Activated CD4-positive, alpha-beta T cell treated with anti-CD3 and anti-CD28 coated beads, Interleukin-2, amount 50 U/mL, for 24 hours (primary cell): ENCODE measurements around the gene SELENBP1.
A peak's percentile ranks its signal among the peaks of the same experiment; 100 is the strongest.
"Not testable (repeated sequence)": the region's sequence is repeated elsewhere in the genome, so short reads cannot be mapped to it uniquely, and the experiment has no call there.

Source experiments
- DNase-seq, 2 donors: peaks; one replicate each; pipeline ENCODE4 v3.0.0-alpha.2; 2020; ENCODE audit warnings: low read depth in 1 of 2, low spot score in 1 of 2

The SELENBP1 gene

DNA sequence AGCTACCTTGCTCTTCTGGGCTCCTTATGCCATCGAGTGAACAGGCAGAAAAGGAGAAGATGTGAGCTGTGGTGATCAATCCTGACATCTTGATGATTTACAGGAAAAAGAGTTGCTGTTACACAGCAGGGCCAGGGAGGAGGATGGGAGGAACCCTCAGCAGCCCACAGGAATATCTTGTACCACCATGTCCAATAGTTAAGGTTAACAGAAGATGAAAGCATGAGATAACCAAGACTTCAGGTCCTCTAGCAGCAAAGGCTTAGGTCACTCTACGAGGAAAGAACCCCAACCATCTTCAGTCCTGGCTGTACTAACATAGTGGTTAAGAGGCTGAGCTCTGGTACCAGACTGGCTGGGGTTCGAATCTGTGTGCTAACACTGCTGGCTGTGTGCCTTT, 12.1 kb upstream of the SELENBP1 start:
- no peak for DNase-seq

DNA sequence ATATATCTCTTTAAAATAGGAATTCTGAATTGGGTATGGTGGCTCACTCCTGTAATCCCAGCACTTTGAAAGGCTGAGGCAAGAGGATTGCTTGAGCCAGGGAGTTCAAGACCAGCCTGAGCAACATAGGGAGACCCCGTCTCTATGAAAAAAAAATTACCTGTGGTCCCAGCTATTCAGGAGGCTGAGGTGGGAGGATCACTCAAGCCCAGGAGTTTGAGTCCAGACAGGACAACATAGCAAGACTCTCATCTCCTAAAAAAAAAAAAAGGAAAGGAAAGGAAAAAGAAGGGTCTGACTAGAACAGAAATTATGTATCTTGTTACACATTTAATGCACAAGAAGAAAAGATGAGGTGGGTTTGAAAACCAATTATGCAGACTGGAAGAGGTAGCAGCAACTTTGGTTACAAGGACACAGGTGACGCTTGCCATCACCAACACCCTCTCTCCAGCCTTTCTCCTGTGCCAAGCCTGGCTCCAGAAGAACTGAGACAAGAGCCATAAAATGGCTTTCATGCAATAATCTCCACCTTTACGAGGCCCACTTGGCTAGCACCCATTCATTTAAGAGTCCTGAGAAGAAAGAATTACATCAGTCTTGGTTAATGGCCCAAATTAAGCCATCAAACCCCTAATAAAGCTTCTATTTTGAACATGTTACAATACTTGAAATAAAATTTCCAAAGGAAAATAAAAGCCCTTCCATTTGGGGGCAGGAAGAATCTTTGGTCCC, 4.8 kb upstream of the SELENBP1 start:
- DNase-seq, result no peak

DNA sequence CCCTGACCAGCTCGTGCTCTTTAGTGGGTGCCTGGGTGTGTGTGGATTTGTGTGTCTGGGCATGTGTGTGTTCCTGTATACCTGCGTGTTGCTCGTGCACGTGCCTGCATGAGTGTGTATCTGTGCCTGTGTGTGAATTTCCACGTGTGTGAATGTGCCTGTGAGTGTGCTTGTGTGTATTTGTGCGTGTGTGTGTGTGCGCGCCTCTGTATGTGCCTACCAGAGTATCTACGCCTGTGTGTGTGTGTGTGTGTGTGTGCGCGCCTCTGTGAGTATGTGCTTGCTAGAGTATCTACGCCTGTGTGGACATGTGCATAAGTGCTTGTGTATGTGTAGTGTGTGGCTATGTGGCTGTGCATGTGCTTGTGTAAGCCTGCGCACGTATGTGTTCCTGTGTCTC, 691 bp upstream of the SELENBP1 start:
- no peak for DNase-seq

DNA sequence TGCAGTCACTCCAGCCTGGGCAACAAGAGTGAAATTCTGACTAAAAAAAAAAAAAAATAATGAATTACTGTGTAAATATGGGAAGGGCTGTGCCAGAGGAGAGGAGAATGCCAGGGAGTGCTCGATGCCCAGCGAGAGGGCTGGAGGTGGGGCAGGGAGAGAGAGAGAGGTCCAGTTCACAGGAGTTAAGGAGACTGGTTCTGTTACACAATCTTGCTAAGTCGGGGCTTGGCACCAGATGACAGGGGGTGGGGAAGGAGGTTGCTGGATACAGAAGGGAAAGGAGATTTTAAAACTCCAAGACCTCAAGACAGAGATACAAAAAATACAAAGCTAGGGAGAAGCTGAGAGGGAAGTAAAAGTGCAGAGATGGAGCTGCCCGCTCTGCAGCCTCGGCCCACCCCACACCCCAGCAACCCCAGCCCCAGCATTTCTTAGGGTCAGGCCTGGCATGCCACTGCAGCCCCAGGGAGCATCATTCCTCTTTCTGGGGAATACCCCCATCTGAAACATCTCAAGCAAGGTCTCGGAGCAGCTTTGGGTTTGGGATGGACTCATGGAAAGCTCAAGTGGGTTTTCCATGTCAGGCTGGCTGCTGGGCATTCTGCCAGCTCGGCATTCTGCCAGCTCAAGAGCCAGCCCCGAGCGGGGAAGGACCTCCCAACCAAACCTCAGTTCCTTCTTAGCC, 991 bp downstream of the SELENBP1 start:
- DNase-seq, result no peak

DNA sequence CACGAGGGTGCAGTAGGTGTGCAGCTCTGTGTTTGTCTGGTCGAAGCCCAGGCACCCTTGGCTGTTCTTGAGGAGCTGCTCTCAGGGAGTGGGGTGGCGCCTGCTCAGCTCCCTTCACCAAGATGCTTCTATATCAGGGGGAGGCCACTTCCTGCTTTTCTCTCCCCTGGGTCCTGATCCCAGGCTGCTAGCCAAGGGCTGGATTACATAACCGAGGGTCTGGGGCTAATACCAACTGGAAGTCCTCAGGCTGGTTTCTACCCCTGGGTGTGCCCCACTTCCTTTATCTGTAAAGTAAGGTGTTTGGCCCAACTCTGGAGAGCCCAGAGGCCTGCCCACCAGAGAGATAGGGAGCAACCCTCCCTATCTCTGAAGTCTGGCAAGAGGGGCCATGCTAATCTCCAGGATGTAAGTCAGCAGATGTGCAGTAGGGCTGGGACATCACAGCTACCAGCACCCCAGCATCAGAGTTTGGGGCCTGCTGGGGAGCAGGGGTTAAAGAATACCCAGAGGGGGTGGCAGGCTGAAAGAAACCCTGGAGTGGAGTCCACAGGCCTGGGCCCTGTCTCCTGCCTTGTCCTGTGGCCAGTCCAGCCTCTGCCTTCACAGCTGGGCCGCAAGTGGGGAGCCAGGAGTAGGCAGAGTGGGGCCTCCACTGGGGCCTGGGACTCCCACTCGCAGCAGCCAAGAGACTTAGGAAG, 2.1 kb downstream of the SELENBP1 start:
- no peak for DNase-seq

DNA sequence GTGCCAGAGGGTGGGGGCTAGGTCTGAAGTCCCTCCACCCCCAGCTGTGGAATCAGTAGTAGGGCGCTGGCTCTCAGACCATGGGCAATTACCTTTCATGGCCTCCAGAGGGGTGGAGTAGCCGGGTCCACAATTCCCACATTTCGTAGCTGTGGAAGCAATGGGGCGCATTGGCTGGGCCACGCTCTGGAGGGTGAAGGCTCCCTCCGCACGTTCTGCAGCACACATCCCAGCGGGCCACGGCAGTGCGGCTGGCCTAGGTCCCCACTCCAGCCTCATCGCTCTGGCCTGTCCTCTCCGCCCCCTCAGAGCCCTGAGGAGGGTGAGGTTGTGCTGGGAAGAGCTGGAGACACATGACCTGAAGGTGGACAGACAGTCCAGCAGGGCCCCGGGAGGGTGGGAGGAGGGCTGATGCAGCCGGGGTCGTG, 2.9 kb downstream of the SELENBP1 start:
- no peak for DNase-seq

DNA sequence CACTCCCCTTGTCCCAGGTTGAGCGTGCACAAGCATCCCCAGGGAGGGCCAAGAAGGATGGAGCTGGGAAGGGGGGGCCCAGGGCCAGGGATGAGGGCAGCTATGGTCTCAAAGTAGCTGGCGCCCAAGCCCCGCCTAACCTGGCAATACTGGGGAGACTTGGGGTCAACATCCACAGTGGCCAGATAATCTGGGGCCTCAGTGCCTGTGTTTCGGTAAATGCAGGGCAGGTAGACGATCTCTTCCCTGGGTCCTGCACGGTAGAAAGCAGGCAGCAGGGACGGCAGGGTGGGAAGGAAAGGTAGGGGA, 3.2 kb downstream of the SELENBP1 start:
- no peak for DNase-seq

DNA sequence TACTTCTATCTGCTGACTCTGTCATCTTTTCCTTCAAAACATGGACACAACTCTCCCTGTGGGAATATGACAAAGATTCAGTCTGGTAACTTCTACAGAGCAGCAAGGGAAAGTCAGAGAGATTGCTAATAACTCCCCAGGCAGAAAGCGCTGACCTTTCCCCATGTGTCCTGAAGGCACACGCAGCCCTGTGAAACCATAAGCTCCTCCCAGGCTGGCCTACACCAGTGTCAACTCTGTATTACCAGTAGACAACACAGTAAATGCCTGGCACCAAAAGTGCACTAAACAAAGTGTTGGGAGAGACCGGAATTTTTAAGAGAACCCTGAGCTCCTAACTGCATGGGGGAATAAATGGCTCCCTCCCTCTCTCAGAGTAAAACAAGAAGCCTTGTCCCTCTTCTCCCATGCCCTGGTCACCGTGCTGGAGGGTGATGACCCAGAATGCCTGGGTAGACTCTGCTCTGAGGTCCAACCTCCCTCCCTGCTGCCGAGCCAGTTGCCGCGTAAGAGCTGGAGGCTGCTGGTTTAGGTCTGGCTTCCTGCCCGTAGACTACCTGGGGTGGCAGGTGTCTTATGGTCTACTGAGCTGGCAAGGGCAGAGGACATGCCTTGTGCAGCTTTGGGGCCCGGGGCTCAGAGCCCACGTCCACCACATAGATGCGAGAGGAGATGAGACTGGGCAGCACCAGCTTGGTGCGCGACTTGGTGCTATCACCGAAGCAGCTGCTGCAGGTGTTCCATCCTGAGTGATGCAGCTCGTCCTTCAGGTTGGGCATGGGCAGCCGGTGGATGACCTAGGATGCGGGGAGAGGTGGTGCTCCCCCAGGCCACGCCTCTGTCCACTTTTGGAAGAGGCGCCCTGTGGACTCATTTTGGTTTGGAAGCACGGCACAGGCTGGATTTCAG, 3.9 kb downstream of the SELENBP1 start:
- no peak for DNase-seq

DNA sequence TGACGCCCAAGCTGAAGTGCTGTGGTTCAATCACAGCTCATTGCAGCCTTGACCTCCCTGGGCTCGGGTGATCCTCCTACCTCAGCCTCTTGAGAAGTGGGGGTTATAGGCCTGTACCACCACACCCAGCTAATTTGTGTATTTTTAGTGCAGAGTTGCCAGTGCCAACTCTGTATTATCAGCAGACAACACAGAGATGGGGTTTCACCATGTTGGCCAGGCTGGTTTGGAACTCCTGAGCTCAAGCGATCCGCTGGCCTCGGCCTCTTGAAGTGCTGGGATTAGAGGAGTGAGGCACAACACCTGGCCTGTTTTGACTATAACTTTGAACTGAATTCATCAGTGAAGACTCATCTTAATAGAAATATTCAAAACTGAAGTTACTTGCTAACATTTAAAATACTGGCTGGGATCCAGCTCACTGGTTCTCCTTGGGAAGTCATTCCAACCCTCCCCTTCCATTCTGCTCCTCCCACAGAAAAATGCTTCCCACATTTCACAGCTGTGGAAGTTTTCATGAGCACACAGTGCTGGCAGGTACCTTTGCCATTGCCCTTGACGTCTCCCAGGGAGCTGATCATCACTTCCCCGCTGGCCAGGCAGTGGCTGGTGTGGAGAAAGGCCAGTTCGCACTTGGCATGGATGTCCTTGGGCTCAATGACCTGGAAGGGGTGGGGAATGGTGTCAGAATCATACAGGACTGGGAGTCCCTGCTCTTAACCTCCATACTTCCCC, 4.7 kb downstream of the SELENBP1 start:
- no peak for DNase-seq

DNA sequence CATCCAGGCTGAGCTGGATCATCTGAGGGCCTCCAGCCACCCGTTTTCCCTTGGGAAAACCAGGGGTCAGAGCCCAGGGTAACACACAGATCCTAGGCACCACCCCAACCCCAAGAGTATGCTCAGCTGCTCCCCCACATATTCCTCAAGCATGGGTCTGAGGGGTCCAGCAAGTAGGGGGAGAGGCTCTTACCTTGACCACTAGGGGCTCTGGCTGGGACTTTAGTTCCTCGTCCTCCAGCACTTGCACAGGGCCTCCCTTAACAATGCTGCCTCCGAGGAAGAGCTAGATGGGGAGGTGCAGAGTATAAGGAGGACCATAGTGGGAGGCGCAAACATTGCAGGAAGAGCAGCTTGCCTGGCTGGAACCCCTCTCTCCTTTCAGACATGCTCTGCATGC, 7.5 kb downstream of the SELENBP1 start:
- DNase-seq, result no peak

DNA sequence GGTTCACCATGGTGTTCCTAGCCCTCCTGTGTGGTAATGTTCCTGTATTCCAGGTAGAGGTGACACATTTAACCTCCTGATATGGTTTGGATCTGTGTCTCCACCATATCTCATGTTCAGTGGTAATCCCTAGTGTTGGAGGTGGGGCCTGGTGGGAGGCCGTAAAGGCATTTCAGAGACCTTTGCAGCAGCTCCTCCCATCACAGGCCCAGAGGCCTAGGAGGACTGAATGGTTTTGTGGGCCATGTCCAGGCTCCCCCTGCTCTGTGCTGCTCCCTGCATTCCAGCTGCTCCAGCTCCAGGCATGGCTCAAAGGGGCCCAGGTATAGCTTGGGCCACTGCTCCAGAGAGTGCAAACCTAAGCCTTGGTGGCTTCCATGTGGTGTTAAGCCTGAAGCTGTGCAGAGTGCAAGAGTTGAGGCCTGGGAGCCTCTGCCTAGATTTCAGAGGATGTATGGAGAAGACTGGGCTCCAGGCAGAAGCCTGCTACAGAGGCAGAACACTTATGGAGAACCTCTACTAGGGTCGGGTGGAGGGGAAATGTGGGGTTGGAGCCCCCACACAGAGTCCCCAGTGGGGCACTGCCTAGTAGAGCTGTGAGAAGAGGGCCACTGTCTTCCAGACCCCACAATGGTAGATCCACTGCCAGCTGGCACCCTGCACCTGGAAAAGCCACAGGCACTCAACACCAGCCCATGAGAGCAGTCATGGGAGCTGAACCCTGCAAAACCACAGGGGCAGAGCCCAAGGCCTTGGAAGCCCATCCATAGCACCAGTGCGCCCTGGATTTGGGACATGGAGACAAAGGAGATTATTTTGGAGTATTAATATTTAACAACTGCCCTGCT, 10.0 kb downstream of the SELENBP1 start:
- no peak for DNase-seq

DNA sequence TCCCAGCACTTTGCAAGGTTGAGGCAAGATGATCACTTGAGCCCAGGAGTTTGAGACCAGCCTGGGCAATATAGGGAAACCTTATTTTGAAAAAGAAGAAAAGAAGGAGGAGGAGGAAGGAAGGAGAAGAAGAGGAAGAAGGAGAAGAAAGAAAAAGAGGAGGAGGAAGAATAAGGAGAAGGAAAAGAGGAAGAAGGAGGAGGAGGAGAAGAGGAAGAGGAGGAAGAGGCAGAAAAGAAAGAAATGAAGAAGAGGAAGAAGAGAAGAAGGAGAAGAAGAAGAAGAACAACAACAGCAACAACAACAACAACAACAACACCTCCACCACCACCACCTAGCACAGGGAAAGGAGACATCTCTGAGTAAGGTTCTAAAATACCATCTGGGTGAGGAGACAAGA, 10.6 kb downstream of the SELENBP1 start:
- DNase-seq, result no peak

DNA sequence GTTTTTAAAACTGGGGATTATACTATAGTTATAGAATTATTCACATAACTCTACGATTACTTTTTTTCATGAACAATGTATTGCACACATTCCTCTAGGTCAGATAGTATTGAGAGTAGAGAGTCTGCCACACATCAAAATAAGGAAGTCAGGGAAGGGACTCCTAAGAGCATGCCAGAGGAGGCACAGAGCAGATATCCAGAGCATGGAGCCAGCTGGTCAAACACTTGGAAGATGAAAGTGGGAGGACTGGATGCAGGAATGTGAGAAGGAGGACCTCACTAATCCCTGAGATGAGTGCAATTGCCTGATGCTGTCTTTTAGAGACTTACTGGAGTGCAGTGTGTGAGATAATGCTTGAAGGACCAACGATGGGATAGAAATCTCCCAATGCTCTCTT, 15.8 kb downstream of the SELENBP1 start:
- no peak for DNase-seq

DNA sequence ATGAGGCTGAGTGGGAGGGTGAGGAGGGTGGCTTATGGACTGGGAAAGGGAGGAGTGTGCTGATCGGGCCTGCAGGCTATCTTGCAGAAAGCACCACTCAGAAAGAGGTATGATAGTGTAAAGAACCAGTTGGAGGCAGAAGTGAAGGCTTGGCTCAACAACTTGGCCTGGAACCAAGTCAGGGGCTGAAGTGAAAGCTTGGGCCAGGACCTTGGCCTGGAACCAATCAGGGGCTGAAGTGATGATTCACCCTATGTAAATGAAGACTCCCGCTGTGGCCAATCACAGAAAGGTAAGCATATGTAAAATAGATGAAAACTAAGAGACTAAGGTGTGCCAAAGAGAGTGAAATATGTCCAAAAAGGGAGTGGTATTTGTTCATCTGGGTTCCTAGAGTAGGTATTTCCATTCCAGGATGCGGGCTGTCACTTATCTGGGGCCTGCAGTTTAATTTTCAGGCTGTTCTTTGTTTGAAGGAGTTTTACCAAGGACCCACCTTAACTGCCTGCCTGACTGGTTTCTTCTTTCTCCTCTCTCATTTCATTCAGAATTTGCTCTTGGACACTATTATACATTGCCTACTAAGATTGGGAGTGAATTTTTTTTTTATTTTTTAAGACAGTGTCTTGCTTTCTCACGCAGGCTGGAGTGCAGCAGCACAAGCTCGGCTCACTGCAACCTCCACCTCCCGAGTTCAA, 20.3 kb downstream of the SELENBP1 start:
- DNase-seq, result no peak

DNA sequence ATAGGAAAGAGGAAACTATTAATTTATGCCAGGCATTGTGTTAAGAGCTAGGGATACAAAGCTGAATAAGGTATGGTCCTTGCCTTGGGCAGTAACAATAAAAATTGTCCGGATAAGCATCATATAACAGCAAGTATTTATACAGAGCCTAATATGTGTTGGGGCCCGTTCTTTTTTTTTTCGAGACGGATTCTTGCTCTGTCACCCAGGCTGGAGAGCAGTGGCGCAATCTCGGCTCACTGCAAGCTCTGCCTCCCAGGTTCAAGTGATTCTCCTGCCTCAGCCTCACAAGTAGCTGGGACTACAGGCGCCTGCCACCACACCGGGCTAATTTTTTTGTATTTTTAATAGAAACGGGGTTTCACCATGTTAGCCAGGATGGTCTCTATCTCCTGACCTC, 22.2 kb downstream of the SELENBP1 start:
- not testable (repeated sequence) for DNase-seq

DNA sequence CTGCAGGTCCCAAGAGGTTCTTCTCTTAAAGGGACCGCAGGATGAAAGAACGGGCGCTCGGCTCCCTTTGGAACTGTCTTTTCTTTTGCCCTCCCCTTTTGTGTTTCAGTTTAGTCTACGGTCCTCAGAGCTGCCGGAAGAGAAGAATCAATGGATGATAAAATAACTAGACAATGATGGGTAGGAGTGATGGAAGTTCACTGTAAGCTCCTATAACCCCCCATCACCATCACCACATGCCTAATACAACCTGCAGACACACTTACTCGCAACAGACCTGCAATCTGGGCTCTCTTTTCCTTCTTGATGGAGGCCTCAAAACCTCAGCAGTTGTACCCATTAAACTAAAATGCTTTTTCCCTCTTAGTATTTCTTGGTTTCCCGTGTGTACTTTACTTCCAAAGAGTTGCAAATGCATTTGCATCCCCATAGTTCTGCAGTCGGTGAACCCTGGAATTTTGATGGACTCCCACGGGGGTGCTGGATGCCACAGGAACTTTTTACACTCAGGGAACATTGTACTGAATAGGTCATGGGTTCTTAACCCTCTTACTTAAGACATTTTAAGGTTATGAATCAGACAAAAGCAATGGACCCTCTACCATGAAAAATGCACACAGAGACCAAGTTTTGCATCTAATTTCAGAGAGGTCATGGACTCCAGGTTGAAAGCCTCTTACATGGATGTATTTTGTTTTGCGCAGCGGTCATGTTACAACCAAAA, 24.8 kb downstream of the SELENBP1 start:
- no peak for DNase-seq

DNA sequence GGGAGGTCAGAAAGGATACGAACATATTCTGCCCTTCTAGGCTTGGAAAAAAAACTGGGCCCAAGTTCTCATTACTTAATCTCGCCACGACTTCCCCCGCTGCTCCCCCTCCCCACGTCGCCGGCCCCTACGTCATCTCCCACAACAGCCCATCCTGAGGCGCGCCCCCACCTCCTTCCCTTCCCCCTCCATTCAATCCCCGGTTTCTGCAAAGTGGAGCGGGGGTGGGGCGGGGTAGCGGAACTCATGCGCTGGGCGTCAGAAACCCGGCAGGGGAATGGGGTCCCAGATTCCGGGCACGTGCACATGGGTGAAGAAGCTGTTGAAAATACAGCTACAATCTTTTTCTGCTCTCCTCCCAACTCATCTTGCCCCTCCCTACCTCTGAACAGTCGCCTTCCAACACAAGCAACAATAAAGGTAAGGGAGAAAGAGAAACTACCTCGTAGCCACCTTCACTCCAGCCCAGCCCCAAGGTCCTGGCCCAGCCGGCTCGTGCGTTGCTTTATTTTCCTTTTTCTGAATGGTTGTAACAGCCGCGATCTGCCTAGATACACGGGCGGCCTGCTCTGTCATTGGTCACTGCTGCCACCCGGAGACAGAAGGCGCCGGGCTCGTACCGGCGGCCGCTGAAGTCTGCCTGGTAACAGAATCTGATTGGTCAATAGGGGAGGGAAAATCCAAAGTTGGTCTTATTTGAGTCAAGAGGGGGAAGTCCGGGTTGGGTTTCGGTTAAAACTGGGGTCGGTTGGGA, 25.6 kb downstream of the SELENBP1 start, which contains the start of gene RFX5:
RFX5 (minus strand) TSS at position 484 of the 754 bp plus-strand sequence. CDS start 932 bp downstream, outside the sequence.
- peak; percentile 76 to 94 for DNase-seq
